Measurements from ENCODE around the gene WDR26. TPM values are rescaled to one million over a fixed set of nuclear protein-coding genes. Genes with fewer than 3 reads are reported as not detected.

WDR26 gene
- total and polyA plus RNA-seq, 9 of the 15 experiments (the other 6 are each of a cell fraction or from before 2014, with no cell fraction given): 11.5 to 66.0 (median 39.8) TPM

DNA sequence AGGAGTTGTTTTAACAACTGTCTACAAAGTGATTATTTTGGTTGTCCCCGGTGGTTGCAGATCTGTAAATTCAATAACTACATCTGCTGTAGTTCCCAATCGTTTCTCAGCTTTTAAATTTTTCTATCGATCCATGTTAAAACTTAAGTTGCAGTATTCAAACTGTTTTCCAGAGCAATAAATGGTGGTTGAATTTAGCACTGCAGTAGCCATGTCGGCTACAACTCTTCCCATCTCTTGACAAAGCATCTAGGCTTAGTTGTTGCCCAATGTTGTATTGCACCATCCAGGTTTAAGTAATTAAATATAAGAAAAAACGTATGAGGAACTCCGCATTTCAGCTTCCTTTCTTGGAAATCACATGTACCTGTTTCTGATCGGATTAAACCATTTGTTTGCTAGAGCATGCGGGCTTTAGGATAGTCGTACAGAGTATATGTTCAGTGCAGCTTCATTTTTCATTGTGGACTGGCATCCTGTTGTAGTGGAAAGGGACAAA is 76.9 kb downstream of the WDR26 start (continued):
- TF ChIP-seq, protein P1, sequence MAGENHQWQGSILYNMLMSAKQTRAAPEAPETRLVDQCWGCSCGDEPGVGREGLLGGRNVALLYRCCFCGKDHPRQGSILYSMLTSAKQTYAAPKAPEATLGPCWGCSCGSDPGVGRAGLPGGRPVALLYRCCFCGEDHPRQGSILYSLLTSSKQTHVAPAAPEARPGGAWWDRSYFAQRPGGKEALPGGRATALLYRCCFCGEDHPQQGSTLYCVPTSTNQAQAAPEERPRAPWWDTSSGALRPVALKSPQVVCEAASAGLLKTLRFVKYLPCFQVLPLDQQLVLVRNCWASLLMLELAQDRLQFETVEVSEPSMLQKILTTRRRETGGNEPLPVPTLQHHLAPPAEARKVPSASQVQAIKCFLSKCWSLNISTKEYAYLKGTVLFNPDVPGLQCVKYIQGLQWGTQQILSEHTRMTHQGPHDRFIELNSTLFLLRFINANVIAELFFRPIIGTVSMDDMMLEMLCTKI (IDR thresholded peaks at IDR 0.05; ENCODE audit: partially characterized antibody): no peak
- no peak for TF ChIP-seq ARID2 (IDR thresholded peaks at IDR 0.05)
- TF ChIP-seq NFE2 (IDR thresholded peaks at IDR 0.05; ENCODE audit: low read depth): no peak
- TF ChIP-seq, protein P2, sequence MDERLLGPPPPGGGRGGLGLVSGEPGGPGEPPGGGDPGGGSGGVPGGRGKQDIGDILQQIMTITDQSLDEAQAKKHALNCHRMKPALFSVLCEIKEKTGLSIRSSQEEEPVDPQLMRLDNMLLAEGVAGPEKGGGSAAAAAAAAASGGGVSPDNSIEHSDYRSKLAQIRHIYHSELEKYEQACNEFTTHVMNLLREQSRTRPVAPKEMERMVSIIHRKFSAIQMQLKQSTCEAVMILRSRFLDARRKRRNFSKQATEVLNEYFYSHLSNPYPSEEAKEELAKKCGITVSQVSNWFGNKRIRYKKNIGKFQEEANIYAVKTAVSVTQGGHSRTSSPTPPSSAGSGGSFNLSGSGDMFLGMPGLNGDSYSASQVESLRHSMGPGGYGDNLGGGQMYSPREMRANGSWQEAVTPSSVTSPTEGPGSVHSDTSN (CRISPR knock-in tag; IDR thresholded peaks at IDR 0.05; ENCODE audit: low read depth): no peak
- TF ChIP-seq, protein P2 (tag; conservative IDR thresholded peaks at IDR 0.05; ENCODE audit: low read depth): no peak
- no peak for TF ChIP-seq HDAC6 (IDR thresholded peaks at IDR 0.05; ENCODE audit: low read depth, low read length)
- 0 out of 2 replicates have a peak, but pooled peaks have one; percentile 46 for TF ChIP-seq ZBTB40 (IDR thresholded peaks at IDR 0.05)
- TF ChIP-seq ZBTB40 (CRISPR knock-in tag; IDR thresholded peaks at IDR 0.05): no peak

All from K562 (cell line).